WTC11 (cell line): ENCODE data around the gene NWD2. TPM values are rescaled to one million over a fixed set of nuclear protein-coding genes. Genes with fewer than 3 reads are reported as not detected.

Source experiments
- ATAC-seq: fragments of 200-7000 bp; cut with Tn5 transposase; 2 replicates; pipeline ENCODE4 v1.10.0; 2021; ENCODE audit warnings: mild to moderate bottlenecking, moderate library complexity
- CTCF ChIA-PET: fragments of 300-600 bp; sonication (Branson Sonifier 250); formaldehyde crosslinking; loops from one replicate; lab custom pipeline; 2021; ENCODE audit warnings: antibody characterized with exemption; lab: Charles Lee
- POLR2A ChIA-PET: fragments of 350-600 bp; sonication (Branson Sonifier 250); formaldehyde crosslinking; loops from one replicate; lab custom pipeline; 2021; ENCODE audit warnings: antibody characterized with exemption; lab: Charles Lee
- DNase-seq: peaks from one replicate; pipeline ENCODE4 v3.0.0; 2021; ENCODE audit warnings: low spot score
- H3K27ac Mint-ChIP-seq: 2 replicates; pipeline ENCODE4 v1.8.0; 2021; ENCODE audit warnings: mixed read lengths
- H3K27me3 Mint-ChIP-seq: 2 replicates; pipeline ENCODE4 v1.8.0; 2021; ENCODE audit warnings: low read depth, mild to moderate bottlenecking, moderate library complexity, mixed read lengths
- H3K36me3 Mint-ChIP-seq: 2 replicates; pipeline ENCODE4 v1.8.0; 2021; ENCODE audit warnings: mixed read lengths
- H3K4me1 Mint-ChIP-seq: 2 replicates; pipeline ENCODE4 v1.8.0; 2022; ENCODE audit warnings: mixed read lengths
- H3K4me3 Mint-ChIP-seq: 2 replicates; pipeline ENCODE4 v1.8.0; 2021; ENCODE audit warnings: mild to moderate bottlenecking, moderate library complexity, mixed read lengths
- H3K9me3 Mint-ChIP-seq: 2 replicates; pipeline ENCODE4 v1.8.0; 2021; ENCODE audit warnings: mixed read lengths
- IRF2 ChIP-seq: sonication (generic); formaldehyde crosslinking; IDR thresholded peaks from 2 replicates; pipeline ENCODE4 v1.8.0; 2022; ENCODE audit warnings: low read depth, missing genetic modification reagents, borderline replicate concordance
- SOX15 ChIP-seq: fragments of 250-450 bp; sonication (Bioruptor Pico); IDR thresholded peaks from 2 replicates; pipeline ENCODE4 v1.9.0; 2021; ENCODE audit warnings: mild to moderate bottlenecking
- ZNF263 ChIP-seq: sonication (generic); formaldehyde crosslinking; IDR thresholded peaks from 2 replicates; pipeline ENCODE4 v1.8.1; 2022; ENCODE audit warnings: low read depth, mild to moderate bottlenecking, moderate library complexity, missing genetic modification reagents
- total RNA-seq: library from RNA; stranded (reverse); gene quantifications from 3 replicates; pipeline ENCODE4 v1.2.3, GENCODE V29; 2021
- TF ChIP-seq, protein P1 (sequence below): fragments of 200-600 bp; IDR thresholded peaks from 2 replicates; pipeline ENCODE4 v1.8.0; 2022; ENCODE audit warnings: antibody characterized with exemption
- TF ChIP-seq, protein P2 (sequence below): sonication (generic); formaldehyde crosslinking; IDR thresholded peaks from 2 replicates; pipeline ENCODE4 v1.8.0; 2022; ENCODE audit warnings: mild to moderate bottlenecking, missing genetic modification reagents
- TF ChIP-seq, protein P3 (sequence below): sonication (generic); formaldehyde crosslinking; IDR thresholded peaks from 2 replicates; pipeline ENCODE4 v1.8.1; 2023; ENCODE audit warnings: mild to moderate bottlenecking, missing genetic modification reagents
- TF ChIP-seq, protein P4 (sequence below): sonication (generic); formaldehyde crosslinking; IDR thresholded peaks from 2 replicates; pipeline ENCODE4 v1.8.1; 2023; ENCODE audit warnings: mild to moderate bottlenecking, missing genetic modification reagents
- TF ChIP-seq, protein P5 (sequence below): sonication (generic); formaldehyde crosslinking; IDR thresholded peaks from 2 replicates; pipeline ENCODE4 v1.8.0; 2022; ENCODE audit warnings: mild to moderate bottlenecking, missing genetic modification reagents
- TF ChIP-seq, protein P6 (sequence below): sonication (generic); formaldehyde crosslinking; conservative IDR thresholded peaks from 2 replicates; pipeline ENCODE4 v1.8.1; 2023; ENCODE audit warnings: mild to moderate bottlenecking, low read depth, missing genetic modification reagents, moderate library complexity

Gene NWD2
- total RNA-seq, 1 experiment from 2014 or later = 0.07 TPM

DNA sequence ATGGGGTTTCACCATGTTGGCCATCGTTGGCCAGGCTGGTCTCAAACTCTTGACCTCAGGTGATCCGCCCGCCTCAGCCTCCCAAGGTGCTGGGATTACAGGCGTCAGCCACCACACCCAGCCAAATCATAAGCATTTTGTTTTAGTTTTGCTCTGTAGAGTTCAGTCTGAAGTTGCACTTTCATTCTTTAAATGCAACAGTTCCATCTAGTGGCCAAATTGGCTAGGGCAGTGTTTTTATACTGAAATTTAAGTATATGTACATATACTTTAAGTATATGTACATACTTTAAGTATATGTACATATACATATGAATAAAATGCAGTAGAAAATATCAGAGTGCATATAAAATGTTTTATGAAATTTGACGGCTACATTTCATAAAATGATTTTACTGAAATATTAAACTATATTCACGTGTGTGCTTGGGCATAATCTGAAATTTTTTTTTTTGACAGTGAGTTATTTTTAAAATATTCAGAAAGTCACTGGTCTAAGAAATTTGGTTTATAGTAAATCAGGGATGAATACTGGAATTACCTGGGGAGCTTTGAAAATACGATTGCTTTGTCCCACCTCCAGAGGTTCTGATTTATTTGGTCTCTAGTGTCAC is 145.5 kb downstream of the NWD2 start:
- Mint-ChIP-seq H3K4me1 (peaks cover 28% of the 10 kb centered on the region), H3K36me3 (no peaks in the 10 kb centered on the region), H3K27me3 (no peaks in the 10 kb centered on the region), H3K27ac (no peak overlapping the region), H3K4me3 (no peak overlapping the region), H3K9me3 (no peaks in the 10 kb centered on the region)
- DNase-seq = peak; percentile 16
- POLR2A ChIA-PET = no interaction called here
- peak; percentile 39 for ATAC-seq
- TF ChIP-seq, protein P1, sequence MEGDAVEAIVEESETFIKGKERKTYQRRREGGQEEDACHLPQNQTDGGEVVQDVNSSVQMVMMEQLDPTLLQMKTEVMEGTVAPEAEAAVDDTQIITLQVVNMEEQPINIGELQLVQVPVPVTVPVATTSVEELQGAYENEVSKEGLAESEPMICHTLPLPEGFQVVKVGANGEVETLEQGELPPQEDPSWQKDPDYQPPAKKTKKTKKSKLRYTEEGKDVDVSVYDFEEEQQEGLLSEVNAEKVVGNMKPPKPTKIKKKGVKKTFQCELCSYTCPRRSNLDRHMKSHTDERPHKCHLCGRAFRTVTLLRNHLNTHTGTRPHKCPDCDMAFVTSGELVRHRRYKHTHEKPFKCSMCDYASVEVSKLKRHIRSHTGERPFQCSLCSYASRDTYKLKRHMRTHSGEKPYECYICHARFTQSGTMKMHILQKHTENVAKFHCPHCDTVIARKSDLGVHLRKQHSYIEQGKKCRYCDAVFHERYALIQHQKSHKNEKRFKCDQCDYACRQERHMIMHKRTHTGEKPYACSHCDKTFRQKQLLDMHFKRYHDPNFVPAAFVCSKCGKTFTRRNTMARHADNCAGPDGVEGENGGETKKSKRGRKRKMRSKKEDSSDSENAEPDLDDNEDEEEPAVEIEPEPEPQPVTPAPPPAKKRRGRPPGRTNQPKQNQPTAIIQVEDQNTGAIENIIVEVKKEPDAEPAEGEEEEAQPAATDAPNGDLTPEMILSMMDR = peak; percentile 12; the same call in 1 of the 2 replicates
- no peak for TF ChIP-seq ZNF263
- TF ChIP-seq, protein P2, sequence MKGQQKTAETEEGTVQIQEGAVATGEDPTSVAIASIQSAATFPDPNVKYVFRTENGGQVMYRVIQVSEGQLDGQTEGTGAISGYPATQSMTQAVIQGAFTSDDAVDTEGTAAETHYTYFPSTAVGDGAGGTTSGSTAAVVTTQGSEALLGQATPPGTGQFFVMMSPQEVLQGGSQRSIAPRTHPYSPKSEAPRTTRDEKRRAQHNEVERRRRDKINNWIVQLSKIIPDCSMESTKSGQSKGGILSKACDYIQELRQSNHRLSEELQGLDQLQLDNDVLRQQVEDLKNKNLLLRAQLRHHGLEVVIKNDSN (CRISPR knock-in tag) = no peak
- CTCF ChIA-PET = interaction anchor here (0.9 to 5.7 kb wide), 7 partner anchors 63 to 990 kb away, joined by 3 to 55 read pairs (median 4); partner anchors contain the start of gene NWD2

DNA sequence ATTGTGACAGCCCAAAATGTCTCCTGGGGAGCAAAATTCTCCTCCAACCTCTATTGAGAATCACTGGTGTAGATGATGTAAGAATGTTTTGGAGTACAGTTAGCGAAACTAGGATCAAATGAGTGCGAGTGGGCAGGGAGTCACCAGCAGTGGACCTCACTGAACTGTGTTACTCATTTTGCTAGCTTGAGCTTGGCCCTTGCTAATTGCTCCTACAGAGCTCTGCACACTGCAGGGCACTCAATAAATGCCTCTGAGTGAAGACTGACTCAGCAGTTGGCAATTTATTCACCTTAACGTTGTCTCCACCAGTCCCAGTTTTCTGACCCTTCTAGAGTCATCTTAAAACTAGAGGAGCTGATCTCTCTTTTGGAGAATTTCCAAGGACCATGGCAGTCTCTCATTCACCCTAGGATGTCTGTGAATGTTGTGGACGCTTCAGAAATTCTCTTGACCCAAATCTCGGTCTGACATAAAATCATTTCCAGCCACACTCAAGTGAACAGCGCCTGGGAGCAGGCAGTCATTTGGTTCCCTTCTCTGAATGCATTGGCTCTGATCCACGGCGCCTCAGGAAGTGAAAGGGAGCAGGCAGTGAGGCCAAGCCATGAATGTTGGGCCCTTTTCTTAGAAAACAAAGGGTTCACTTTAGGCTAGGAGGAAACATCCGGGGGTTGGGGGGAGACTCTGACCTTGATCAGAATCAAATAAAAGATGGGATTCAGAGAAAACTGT is 148.1 kb downstream of the NWD2 start:
- CTCF ChIA-PET = interaction anchor here (1.6 kb wide), 1 partner anchor 149 kb away, joined by 8 read pairs; no protein-coding TSS in a partner anchor
- no peak for DNase-seq
- H3K4me1 Mint-ChIP-seq = peaks cover 28% of the 10 kb centered on the region

DNA sequence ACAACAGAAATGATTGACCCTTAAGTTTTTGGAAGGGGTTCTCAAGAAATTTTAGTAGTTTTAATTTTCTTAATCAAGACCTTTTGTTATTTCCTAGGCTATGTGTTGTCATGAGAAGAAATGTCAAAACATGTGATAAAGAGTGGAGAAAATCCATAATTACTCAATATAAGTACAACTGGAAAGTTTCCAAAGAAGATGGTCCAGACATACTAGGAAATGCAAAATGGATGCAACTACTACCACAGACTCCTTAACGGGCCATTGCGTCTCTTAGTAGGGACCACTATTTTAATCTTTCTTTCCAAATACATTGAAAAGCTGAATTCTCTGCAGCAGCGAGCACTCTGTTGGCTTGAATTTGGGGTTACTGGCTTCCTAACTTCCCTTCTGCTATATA is 148.8 kb downstream of the NWD2 start:
- Mint-ChIP-seq H3K27ac (no peak overlapping the region), H3K9me3 (peaks cover 11% of the 10 kb centered on the region), H3K36me3 (no peaks in the 10 kb centered on the region), H3K4me3 (no peak overlapping the region), H3K27me3 (no peaks in the 10 kb centered on the region), H3K4me1 (peaks cover 28% of the 10 kb centered on the region)
- POLR2A ChIA-PET = no interaction called here
- ATAC-seq = no peak
- no peak for DNase-seq
- TF ChIP-seq, protein P3, sequence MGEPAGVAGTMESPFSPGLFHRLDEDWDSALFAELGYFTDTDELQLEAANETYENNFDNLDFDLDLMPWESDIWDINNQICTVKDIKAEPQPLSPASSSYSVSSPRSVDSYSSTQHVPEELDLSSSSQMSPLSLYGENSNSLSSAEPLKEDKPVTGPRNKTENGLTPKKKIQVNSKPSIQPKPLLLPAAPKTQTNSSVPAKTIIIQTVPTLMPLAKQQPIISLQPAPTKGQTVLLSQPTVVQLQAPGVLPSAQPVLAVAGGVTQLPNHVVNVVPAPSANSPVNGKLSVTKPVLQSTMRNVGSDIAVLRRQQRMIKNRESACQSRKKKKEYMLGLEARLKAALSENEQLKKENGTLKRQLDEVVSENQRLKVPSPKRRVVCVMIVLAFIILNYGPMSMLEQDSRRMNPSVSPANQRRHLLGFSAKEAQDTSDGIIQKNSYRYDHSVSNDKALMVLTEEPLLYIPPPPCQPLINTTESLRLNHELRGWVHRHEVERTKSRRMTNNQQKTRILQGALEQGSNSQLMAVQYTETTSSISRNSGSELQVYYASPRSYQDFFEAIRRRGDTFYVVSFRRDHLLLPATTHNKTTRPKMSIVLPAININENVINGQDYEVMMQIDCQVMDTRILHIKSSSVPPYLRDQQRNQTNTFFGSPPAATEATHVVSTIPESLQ = no peak
- TF ChIP-seq, protein P4, sequence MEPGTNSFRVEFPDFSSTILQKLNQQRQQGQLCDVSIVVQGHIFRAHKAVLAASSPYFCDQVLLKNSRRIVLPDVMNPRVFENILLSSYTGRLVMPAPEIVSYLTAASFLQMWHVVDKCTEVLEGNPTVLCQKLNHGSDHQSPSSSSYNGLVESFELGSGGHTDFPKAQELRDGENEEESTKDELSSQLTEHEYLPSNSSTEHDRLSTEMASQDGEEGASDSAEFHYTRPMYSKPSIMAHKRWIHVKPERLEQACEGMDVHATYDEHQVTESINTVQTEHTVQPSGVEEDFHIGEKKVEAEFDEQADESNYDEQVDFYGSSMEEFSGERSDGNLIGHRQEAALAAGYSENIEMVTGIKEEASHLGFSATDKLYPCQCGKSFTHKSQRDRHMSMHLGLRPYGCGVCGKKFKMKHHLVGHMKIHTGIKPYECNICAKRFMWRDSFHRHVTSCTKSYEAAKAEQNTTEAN (CRISPR knock-in tag) = no peak
- TF ChIP-seq, protein P5, sequence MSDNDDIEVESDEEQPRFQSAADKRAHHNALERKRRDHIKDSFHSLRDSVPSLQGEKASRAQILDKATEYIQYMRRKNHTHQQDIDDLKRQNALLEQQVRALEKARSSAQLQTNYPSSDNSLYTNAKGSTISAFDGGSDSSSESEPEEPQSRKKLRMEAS (CRISPR knock-in tag) = no peak
- TF ChIP-seq, protein P6, sequence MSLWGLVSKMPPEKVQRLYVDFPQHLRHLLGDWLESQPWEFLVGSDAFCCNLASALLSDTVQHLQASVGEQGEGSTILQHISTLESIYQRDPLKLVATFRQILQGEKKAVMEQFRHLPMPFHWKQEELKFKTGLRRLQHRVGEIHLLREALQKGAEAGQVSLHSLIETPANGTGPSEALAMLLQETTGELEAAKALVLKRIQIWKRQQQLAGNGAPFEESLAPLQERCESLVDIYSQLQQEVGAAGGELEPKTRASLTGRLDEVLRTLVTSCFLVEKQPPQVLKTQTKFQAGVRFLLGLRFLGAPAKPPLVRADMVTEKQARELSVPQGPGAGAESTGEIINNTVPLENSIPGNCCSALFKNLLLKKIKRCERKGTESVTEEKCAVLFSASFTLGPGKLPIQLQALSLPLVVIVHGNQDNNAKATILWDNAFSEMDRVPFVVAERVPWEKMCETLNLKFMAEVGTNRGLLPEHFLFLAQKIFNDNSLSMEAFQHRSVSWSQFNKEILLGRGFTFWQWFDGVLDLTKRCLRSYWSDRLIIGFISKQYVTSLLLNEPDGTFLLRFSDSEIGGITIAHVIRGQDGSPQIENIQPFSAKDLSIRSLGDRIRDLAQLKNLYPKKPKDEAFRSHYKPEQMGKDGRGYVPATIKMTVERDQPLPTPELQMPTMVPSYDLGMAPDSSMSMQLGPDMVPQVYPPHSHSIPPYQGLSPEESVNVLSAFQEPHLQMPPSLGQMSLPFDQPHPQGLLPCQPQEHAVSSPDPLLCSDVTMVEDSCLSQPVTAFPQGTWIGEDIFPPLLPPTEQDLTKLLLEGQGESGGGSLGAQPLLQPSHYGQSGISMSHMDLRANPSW (CRISPR knock-in tag) = no peak
- CTCF ChIA-PET = interaction anchor here (1.6 kb wide), 1 partner anchor 150 kb away, joined by 8 read pairs; no protein-coding TSS in a partner anchor

More for the DNA sequence above, 148.1 kb downstream of the NWD2 start:
- peaks cover 5% of the 10 kb centered on the region for H3K9me3 Mint-ChIP-seq
- H3K4me3 Mint-ChIP-seq = no peak overlapping the region
- no peaks in the 10 kb centered on the region for H3K27me3 Mint-ChIP-seq
- ATAC-seq = no peak
- no peak overlapping the region for H3K27ac Mint-ChIP-seq
- POLR2A ChIA-PET = no interaction called here
- TF ChIP-seq IRF2 (CRISPR knock-in tag) = no peak
- TF ChIP-seq SOX15 = no peak
- TF ChIP-seq, protein P4 (CRISPR knock-in tag) = no peak
- no peaks in the 10 kb centered on the region for H3K36me3 Mint-ChIP-seq
